HG03354 (cell line): ENCODE measurements around the gene HDAC8.
"Not testable (repeated sequence)": the region's sequence is repeated elsewhere in the genome, so short reads cannot be mapped to it uniquely, and the experiment has no call there.

ENCODE experiments used
- ATAC-seq: cut with Tn5 transposase; IDR thresholded peaks from one replicate; pipeline ENCODE4 v1.9.1; 2021; ENCODE audit warnings: mild to moderate bottlenecking; ENCODE audit not compliant: unreplicated experiment, poor library complexity, severe bottlenecking

Gene HDAC8

DNA sequence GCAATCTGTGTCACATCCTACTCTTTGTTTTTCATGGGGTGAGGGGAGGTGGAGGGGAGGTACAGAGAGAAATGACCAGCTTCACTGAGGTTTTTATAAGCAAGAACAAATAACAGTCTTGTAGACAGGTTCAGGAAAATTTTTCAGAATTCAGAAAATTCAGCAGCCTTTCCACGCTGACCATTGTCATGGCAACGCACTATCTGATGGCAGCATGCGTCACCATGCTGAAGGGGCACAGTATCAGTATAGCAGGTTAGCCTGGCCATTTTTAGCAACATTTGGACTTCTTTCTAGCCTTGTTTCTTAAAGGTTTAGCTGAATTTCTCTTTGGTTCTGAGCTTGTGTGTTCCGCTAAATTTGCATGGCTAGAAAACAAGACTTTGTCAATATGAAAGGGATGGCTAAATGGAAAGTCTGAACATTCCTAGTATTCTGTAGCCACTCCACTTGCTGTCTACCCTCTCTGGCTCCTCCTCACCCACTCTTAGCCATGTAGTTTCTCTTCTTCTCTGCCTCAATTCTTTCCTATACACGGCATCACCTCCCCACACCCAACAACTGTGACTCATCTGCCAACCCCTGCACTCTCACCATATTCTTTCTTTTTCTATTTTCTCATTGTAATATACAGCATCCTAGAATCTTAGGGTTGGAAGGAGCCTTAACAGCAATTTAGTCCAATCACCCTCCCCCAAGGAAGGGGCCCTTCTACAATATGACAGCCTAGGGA, 224.2 kb downstream of the HDAC8 start:
- no peak for ATAC-seq

DNA sequence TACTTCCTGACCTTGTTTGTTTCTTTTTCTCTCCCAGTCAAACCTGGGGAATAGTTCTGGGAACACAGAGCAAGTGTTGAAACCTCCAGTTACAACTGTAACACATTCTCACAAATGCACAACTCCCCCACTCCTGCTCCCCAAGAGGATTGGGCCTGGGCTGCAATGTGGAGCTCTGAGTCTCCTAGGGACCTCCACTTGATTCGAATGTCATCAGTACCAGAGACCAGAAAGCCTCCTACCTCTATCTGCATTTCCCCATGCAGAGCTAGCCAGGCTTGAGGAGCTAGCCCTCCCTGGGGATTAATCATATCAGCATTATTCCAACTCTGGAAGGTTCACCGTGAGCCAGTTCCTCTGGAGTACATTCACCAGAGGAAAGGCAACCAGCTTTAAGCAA, 225.3 kb downstream of the HDAC8 start:
- ATAC-seq = no peak

- ATAC-seq = no peak
These were observed 226.2 kb downstream of the HDAC8 start for GRCh38 chrX:72346302-72346949.

DNA sequence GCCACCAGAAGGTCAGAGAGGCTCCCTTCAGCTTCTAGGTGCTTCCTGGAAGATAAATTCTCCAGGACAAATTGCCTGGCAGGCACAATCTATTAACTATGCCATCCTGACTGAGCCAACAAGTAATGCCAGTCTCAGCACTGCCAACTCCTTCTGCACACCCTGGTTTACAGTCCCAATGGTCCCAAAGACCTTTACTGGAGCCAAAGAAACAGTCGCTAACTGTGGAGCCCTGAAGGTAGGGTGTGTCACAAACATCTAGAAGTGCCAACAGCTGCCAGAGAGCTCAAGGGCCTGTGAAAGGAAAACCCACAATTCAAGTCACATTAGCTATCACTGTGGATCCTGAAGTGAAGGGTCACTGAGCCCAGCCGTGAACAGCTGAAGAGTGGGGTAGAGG, 232.0 kb downstream of the HDAC8 start:
- ATAC-seq = no peak

GRCh38 chrX:72340041-72340440, 232.6 kb downstream of the HDAC8 start:
- no peak for ATAC-seq

- ATAC-seq = no peak
These were observed 242.5 kb downstream of the HDAC8 start for GRCh38 chrX:72330131-72330530.

- ATAC-seq = no peak
These were observed 245.9 kb downstream of the HDAC8 start for GRCh38 chrX:72326605-72327300.

DNA sequence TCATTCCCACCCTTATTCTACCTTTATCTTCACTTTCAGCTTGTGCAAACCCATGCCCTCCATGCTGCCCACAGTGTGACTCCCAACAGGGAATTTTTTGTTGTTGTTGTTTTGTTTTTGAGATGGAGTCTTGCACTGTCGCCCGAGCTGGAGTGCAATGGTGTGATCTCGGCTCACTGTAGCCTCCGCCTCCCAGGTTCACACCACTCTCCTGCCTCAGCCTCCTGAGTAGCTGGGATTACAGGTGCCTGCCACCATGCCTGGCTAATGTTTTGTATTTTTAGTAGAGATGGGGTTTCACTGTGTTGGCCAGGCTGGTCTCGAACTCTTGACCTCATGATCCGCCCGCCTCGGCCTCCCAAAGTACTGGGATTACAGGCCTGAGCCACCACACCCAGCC, 253.0 kb downstream of the HDAC8 start:
- ATAC-seq = not testable (repeated sequence)

GRCh38 chrX:72317139-72317538, 255.5 kb downstream of the HDAC8 start:
- ATAC-seq = no peak

GRCh38 chrX:72316408-72317110, 256.1 kb downstream of the HDAC8 start:
- no peak for ATAC-seq

- no peak for ATAC-seq
These were observed 257.8 kb downstream of the HDAC8 start for GRCh38 chrX:72314881-72315280.

DNA sequence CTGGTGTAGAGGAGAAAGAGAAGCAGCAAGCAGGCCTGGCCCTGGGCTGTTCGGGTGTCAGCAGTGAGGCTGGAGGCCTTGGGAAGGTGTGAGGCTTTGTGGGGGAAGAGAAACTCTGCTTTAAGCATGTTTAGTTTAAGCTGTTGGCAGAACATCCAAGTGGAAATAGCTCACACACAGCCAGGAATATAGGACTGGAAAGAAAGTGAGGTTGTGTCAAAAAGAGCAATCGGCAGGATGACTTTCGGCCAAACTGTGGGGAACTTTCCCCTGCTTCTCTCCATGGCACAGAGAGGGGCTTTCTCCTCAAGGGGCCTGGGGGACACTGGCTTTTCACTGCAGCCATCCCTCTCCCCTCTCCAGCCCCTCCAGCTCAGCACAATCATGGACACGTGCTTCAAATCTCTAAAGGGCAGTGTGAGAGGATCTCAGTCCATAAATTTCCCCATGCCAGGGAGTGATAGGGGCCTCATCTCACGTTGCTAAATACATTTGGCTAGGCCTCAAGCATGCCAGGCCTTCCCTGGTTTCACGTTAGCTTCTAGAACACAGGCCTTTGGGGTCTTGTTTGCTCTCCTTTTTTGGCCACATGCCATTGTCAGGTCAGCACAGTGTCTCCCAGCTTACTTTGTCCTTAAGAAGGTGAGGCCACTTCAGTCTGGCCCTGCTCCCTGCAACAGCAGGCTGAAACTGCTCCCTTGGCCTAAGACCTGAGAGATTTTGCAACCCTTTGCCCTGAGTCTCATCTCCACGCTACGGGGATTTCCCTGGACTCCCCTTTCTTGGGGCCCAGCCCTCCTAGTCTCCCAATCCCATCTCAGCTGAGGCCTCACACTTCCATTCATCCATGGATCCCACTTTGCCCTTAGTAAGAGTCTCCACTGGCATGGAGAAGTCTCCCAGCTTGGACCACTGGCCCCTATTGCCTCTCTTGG, 258.7 kb downstream of the HDAC8 start:
- ATAC-seq = no peak

DNA sequence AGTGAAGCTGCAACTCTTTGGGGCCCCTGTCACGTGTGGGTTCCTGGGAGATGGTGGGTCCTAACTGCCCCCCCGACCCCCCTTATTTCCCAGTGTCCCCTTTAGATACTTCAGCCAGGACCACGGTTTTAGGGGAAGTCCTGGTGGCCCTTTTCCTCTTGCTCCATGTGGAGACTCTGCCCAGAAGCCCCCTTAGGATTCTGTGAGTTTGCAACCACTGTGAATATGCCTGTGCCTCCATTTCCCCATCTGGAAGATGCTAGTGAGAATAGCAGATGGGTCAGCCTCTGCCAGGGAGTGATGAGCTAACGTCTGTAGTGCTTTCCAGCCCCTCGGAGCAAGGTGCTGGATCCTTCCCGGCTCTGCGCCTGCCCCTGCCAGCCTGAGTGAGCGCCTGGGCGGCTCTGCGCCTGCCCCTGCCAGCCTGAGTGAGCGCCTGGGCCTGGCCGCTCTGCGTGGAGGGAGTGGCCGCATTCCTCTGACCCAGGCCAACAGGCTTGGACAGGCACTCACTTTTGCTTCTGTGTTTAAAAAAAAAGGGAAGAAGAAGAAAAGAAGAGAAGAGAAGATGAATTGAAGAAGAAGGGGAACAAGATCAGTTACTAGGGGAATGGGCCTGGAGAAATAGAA, 260.2 kb downstream of the HDAC8 start:
- ATAC-seq = no peak

GRCh38 chrX:72309297-72310071, 263.2 kb downstream of the HDAC8 start:
- no peak for ATAC-seq

DNA sequence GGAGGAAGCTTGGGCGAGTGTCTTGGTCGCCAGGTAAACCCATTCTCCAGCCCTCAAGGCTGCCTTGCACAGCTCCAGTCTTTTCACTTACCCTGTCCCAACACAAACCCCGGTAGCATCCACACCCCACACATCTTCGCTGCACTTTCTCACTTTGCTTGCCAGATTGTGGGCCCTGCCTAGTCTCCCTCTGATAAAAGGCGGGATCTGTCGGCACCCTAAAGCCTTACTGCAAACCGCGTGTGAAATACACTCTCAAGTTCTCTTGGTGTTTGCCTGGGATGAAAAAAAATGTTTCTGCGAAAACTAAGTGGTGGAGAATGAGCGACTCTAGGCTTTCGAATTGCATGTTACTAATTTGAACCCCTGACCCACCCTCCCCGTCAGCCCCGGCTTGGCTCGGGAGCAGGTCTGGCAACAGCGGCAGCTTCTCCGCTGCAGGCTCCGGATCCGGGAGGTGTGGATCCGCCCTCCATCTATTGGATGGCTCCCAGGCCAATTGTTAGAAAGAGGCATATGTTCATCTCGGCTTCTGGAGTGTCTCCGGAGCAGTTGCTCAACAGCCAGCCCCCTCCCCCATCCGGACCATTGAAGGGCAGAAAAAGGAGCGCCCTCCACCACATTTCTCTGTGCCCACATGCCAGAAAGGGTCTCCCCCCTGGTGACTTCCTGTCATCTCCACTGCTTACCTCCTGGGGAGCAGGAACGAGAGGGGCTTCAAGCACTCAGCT, 263.9 kb downstream of the HDAC8 start:
- peak; percentile 49 for ATAC-seq

- no peak for ATAC-seq
These were observed 264.5 kb downstream of the HDAC8 start for GRCh38 chrX:72308209-72308565.

- ATAC-seq = no peak
These were observed 265.0 kb downstream of the HDAC8 start for GRCh38 chrX:72307646-72308051.
